ENCODE results near the gene CIRBP. TPM values are rescaled to one million over a fixed set of nuclear protein-coding genes. Genes with fewer than 3 reads are reported as not detected.

CIRBP gene
- total RNA-seq, 1 experiment from 2014 or later, result 331 TPM

GRCh38 chr19:1259876-1260748 is 9.0 kb upstream of the CIRBP start:
- H3K9me3 Mint-ChIP-seq (ENCODE audit: unreplicated experiment), result no peaks in the 10 kb centered on the region
- H3K27me3 Mint-ChIP-seq (ENCODE audit: insufficient read depth, unreplicated experiment), result no peaks in the 10 kb centered on the region
- BruUV-seq (replicated peaks), result no TSS peak
- TF ChIP-seq CTCF (IDR thresholded peaks at IDR 0.05; ENCODE audit: insufficient read depth in 1 of 2, low read depth in 1 of 2, low read length in 1 of 2, severe bottlenecking in 1 of 2, unreplicated experiment in 1 of 2), result no peak
- Histone ChIP-seq H3K9me3 (no peaks in the 10 kb centered on the region), H3K4me3 (ENCODE audit: low read depth, low read length) (peak overlapping the region; percentile 39), H3K27me3 (replicated peaks; ENCODE audit: control insufficient read depth, insufficient read depth, low read length) (no peaks in the 10 kb centered on the region), H3K36me3 (ENCODE audit: control insufficient read depth, insufficient read depth, low read length) (peaks cover 7% of the 10 kb centered on the region), H3K4me1 (peaks cover 72% of the 10 kb centered on the region)
- H3K4me1 Mint-ChIP-seq (ENCODE audit: low read depth, unreplicated experiment), result peaks cover 24% of the 10 kb centered on the region
- intact Hi-C loops (cut with micrococcal nuclease; ENCODE audit: unreplicated experiment), result loop anchor here (1.0 kb wide), 2 partner anchors 9 kb away; partner anchors contain the start of gene CIRBP
- H3K36me3 Mint-ChIP-seq (ENCODE audit: insufficient read depth, unreplicated experiment), result peaks cover 90% of the 10 kb centered on the region
- ChIA-PET POLR2A (interaction anchor here (0.5 to 3.1 kb wide), 6 partner anchors 9 to 345 kb away, joined by 3 to 62 read pairs (median 3); partner anchors contain the start of gene CIRBP), CTCF (interaction anchor here (0.5 to 5.2 kb wide), 4 partner anchors 9 to 231 kb away, joined by 3 to 41 read pairs (median 4); partner anchors contain the start of genes CIRBP and REEP6)
- peak in 1 of 2 experiments; percentile 53 for DNase-seq
- H3K27ac Mint-ChIP-seq (ENCODE audit: unreplicated experiment), result peak overlapping the region; percentile 98
- peak overlapping the region; percentile 78 for H3K4me3 Mint-ChIP-seq (ENCODE audit: unreplicated experiment)

DNA sequence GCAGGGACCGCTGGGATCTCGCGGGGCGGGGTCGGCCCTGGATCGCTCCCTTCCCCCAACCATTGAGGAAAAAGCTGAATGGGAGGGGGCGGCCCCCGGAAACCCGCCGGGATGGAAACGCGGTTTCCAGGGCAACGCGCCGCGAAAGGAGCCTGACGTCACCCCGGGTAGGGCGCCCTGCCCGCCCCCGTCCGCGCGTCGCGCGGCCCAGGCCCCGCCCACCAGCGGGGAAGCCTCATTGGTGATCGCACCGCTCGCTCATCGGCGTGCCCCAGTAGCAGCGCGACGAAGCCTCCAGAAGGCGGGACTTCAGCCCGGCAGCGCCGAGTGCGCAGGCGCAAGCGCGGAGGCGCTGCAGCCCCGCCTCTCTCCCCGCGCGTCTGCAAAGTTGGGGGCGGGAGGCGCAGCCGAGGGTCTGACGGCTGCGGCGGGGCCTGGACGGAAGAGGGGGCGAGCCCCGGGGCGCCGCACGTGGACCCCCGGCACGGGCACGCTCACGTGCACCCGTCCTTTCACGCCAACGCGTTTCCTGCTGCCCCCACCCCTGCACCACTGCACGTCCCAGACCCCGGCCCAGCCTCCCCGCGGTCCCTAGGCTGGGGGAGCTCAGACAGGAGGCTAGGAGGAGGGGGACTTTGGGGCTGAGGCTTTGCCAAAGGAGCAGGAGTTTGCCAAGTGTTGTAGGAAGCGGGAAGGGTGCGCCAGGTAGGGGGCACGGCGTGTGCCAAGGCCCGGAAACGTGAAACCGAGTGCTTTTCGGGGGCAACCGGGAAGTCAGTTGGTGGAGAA is 8.2 kb upstream of the CIRBP start:
- no peak for TF ChIP-seq CTCF (IDR thresholded peaks at IDR 0.05; ENCODE audit: insufficient read depth in 1 of 2, low read depth in 1 of 2, low read length in 1 of 2, severe bottlenecking in 1 of 2, unreplicated experiment in 1 of 2)
- H3K4me1 ChIP-seq, result peaks cover 66% of the 10 kb centered on the region
- no TSS peak for BruUV-seq (replicated peaks)
- CTCF ChIA-PET, result interaction anchor here (5.2 kb wide), 1 partner anchor 17 kb away, joined by 41 read pairs; no protein-coding TSS in a partner anchor
- H3K36me3 ChIP-seq (ENCODE audit: control insufficient read depth, insufficient read depth, low read length), result peaks cover 1% of the 10 kb centered on the region
- Mint-ChIP-seq H3K4me1 (ENCODE audit: low read depth, unreplicated experiment) (peaks cover 24% of the 10 kb centered on the region), H3K27ac (ENCODE audit: unreplicated experiment) (peak overlapping the region; percentile 98), H3K9me3 (ENCODE audit: unreplicated experiment) (no peaks in the 10 kb centered on the region), H3K27me3 (ENCODE audit: insufficient read depth, unreplicated experiment) (no peaks in the 10 kb centered on the region), H3K36me3 (ENCODE audit: insufficient read depth, unreplicated experiment) (peaks cover 89% of the 10 kb centered on the region), H3K4me3 (ENCODE audit: unreplicated experiment) (peak overlapping the region; percentile 78)
- H3K27me3 ChIP-seq (replicated peaks; ENCODE audit: control insufficient read depth, insufficient read depth, low read length), result no peaks in the 10 kb centered on the region
- intact Hi-C loops (cut with micrococcal nuclease; ENCODE audit: unreplicated experiment), result no loop called here
- peak; percentile 96 to 97 for DNase-seq
- peak overlapping the region; percentile 65 for H3K4me3 ChIP-seq (ENCODE audit: low read depth, low read length)
- POLR2A ChIA-PET, result interaction anchor here (0.6 to 3.1 kb wide), 5 partner anchors 8 to 345 kb away, joined by 3 to 62 read pairs (median 3); partner anchors contain the start of gene CIRBP
- no peaks in the 10 kb centered on the region for H3K9me3 ChIP-seq

DNA sequence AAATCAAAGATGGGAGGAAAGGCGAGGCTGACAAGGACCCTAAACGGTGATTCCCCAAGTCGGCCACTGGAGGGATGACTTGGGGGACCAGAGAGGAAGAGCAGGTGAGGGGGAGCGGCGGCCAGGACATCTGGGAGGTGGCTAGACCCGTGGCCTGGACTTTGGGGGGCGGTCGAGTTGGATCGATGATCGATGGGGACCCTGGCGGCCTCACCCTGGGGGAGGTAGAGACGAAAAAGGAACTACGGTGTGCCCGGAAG is 7.7 kb upstream of the CIRBP start:
- Mint-ChIP-seq H3K4me1 (ENCODE audit: low read depth, unreplicated experiment) (peaks cover 24% of the 10 kb centered on the region), H3K36me3 (ENCODE audit: insufficient read depth, unreplicated experiment) (peaks cover 89% of the 10 kb centered on the region), H3K27me3 (ENCODE audit: insufficient read depth, unreplicated experiment) (no peaks in the 10 kb centered on the region), H3K27ac (ENCODE audit: unreplicated experiment) (peak overlapping the region; percentile 98), H3K9me3 (ENCODE audit: unreplicated experiment) (no peaks in the 10 kb centered on the region), H3K4me3 (ENCODE audit: unreplicated experiment) (peak overlapping the region; percentile 78)
- peak overlapping the region; percentile 65 for H3K4me3 ChIP-seq (ENCODE audit: low read depth, low read length)
- H3K27me3 ChIP-seq (replicated peaks; ENCODE audit: control insufficient read depth, insufficient read depth, low read length), result no peaks in the 10 kb centered on the region
- CTCF ChIA-PET, result interaction anchor here (5.2 kb wide), 1 partner anchor 17 kb away, joined by 41 read pairs; no protein-coding TSS in a partner anchor
- POLR2A ChIA-PET, result interaction anchor here (1.8 to 3.1 kb wide), 2 partner anchors 8 kb away, joined by 8 to 62 read pairs; partner anchors contain the start of gene CIRBP
- no peaks in the 10 kb centered on the region for H3K9me3 ChIP-seq
- peaks cover under 1% of the 10 kb centered on the region for H3K36me3 ChIP-seq (ENCODE audit: control insufficient read depth, insufficient read depth, low read length)
- BruUV-seq (replicated peaks), result no TSS peak
- DNase-seq, result no peak
- peaks cover 65% of the 10 kb centered on the region for H3K4me1 ChIP-seq
- intact Hi-C loops (cut with micrococcal nuclease; ENCODE audit: unreplicated experiment), result no loop called here
- peak in 1 of 2 experiments; percentile 1 for TF ChIP-seq CTCF (IDR thresholded peaks at IDR 0.05; ENCODE audit: insufficient read depth in 1 of 2, low read depth in 1 of 2, low read length in 1 of 2, severe bottlenecking in 1 of 2, unreplicated experiment in 1 of 2)
